Naive thymus-derived CD8-positive, alpha-beta T cell (primary cell): ENCODE results near the gene UGT8. TPM values are rescaled to one million over a fixed set of nuclear protein-coding genes. Genes with fewer than 3 reads are reported as not detected.
"Not testable (repeated sequence)": the region's sequence is repeated elsewhere in the genome, so short reads cannot be mapped to it uniquely, and the experiment has no call there.

Source experiments
- ATAC-seq, 2 donors: fragments of 150-1000 bp; cut with Tn5 transposase in 1 of 2; sonication (Bioruptor Pico), chemical (Tn5 transposase) in 1 of 2; 1 replicate in 1 of 2; 2 replicates in 1 of 2; pipeline ENCODE4 v1.10.0; 2021; ENCODE audit warnings: mild to moderate bottlenecking in 2 of 2, moderate library complexity in 2 of 2
- POLR2A ChIA-PET: fragments of 350-600 bp; sonication (Branson Sonifier 250); formaldehyde crosslinking; loops from one replicate; lab custom pipeline; 2021; ENCODE audit warnings: antibody characterized with exemption; lab: Charles Lee
- DNase-seq, 10 donors: peaks; one replicate each; pipeline versions ENCODE4 v3.0.0 to v3.0.0-alpha.2; 2020 to 2022
- H3K27ac Mint-ChIP-seq, 10 donors: one replicate each; pipeline ENCODE4 v1.8.0; 2020 to 2022; ENCODE audit warnings: mild to moderate bottlenecking in 10 of 10, mixed read lengths in 10 of 10, moderate library complexity in 4 of 10, inconsistent platforms in 1 of 10
- H3K27me3 Mint-ChIP-seq, 5 donors: one replicate each; pipeline ENCODE4 v1.8.0; 2021 to 2022; ENCODE audit warnings: mixed read lengths in 5 of 5
- H3K36me3 Mint-ChIP-seq, 3 donors: one replicate each; pipeline ENCODE4 v1.8.0; 2020 to 2022; ENCODE audit warnings: mixed read lengths in 3 of 3, mild to moderate bottlenecking in 2 of 3, inconsistent platforms in 1 of 3
- H3K4me1 Mint-ChIP-seq, 4 donors: one replicate each; pipeline ENCODE4 v1.8.0; 2021 to 2022; ENCODE audit warnings: mixed read lengths in 4 of 4
- H3K4me3 Mint-ChIP-seq, 10 donors: one replicate each; pipeline ENCODE4 v1.8.0; 2020 to 2022; ENCODE audit warnings: mild to moderate bottlenecking in 10 of 10, mixed read lengths in 10 of 10, moderate library complexity in 6 of 10, inconsistent platforms in 1 of 10
- H3K9me3 Mint-ChIP-seq, 9 donors: one replicate each; pipeline ENCODE4 v1.8.0; 2020 to 2022; ENCODE audit warnings: mixed read lengths in 9 of 9, mild to moderate bottlenecking in 3 of 9, inconsistent platforms in 1 of 9, moderate library complexity in 1 of 9
- polyA plus RNA-seq, 3 donors: library from polyadenylated mRNA; unstranded; fragments of 300-500 nt; fragmentation: Illumina TruSeq; gene quantifications; one replicate each; pipeline ENCODE4 v1.2.3, GENCODE V29; 2021
- total RNA-seq, 8 experiments: library from RNA in 2 of 8; stranded (reverse) in 2 of 8; gene quantifications; one replicate each; pipeline ENCODE4 v1.2.3 and lab custom pipeline; 2021 to 2026

Gene UGT8
- total and polyA plus RNA-seq, 5 experiments from 2014 or later: 0.60 to 0.93 TPM; not detected in 3

DNA sequence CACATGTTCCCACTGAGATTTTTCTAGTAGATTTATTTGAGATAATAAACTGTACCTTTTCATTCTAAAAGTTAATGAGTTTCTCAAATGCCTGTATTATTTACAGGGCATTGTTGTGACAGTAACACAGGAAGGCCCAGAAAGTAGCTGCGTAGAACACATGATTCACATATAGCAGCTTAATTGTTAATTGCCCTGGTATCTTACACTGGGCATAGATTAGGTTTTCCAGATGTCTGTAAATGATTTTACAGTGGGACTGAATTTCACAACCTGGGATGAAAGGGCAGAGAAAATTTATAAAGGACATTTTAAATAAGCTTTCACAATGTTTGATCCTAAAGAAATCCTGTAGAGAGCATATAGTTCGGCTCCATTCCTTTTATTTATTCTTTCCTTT, 27.6 kb downstream of the UGT8 start:
- H3K36me3 Mint-ChIP-seq: no peaks in the 10 kb centered on the region
- POLR2A ChIA-PET: no interaction called here

DNA sequence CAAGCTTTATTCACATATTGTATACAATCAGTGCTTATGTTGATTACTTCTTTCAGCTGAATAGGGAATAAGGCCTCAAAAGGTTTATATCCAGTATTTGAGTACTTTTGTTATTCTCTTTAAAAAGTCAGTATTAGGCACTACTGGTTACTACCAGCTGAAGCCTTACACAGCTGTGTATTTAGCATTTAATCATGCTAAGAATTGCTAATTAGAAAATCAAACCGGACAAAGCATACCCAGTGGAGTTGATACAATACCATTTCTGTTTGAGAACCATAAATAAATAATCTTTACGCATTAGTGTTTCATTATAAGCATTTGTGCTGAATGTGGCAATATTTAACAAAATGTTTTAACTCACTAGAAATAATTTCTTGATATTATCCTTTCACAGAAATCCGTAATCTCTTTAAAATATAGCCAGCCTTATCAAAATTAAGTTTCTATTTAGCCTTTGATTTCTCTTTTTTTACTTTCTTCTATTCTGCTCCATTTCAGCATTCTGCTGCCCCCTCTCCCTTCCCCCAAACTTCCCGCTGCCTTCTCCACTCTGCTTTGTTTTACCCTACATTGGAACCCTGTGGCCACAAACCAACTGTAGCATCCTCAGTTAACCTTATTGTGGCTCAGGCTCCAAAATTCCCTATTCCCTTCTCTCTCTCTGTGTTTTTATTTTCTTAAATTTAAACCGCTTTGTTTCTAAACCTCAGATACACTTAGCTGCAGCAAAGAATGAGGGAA, 37.8 kb downstream of the UGT8 start:
- H3K36me3 Mint-ChIP-seq: no peaks in the 10 kb centered on the region
- H3K27ac Mint-ChIP-seq: no peak overlapping the region
- H3K4me1 Mint-ChIP-seq: peaks cover 0 to 3% (median 0%) of the 10 kb centered on the region in 4 donors
- peaks cover 0 to 12% (median 6%) of the 10 kb centered on the region in 5 donors for H3K27me3 Mint-ChIP-seq
- ATAC-seq: no peak
- POLR2A ChIA-PET: no interaction called here
- no peak overlapping the region for H3K4me3 Mint-ChIP-seq
- no peaks in the 10 kb centered on the region for H3K9me3 Mint-ChIP-seq
- no peak for DNase-seq

More for the DNA sequence above, 27.6 kb downstream of the UGT8 start:
- Mint-ChIP-seq H3K4me3 (no peak overlapping the region), H3K9me3 (peaks cover 0 to 6% (median 0%) of the 10 kb centered on the region in 9 donors), H3K27me3 (peaks cover 0 to 10% (median 4%) of the 10 kb centered on the region in 5 donors), H3K4me1 (no peaks in the 10 kb centered on the region), H3K27ac (no peak overlapping the region)
- DNase-seq (no peak), ATAC-seq (no peak)

DNA sequence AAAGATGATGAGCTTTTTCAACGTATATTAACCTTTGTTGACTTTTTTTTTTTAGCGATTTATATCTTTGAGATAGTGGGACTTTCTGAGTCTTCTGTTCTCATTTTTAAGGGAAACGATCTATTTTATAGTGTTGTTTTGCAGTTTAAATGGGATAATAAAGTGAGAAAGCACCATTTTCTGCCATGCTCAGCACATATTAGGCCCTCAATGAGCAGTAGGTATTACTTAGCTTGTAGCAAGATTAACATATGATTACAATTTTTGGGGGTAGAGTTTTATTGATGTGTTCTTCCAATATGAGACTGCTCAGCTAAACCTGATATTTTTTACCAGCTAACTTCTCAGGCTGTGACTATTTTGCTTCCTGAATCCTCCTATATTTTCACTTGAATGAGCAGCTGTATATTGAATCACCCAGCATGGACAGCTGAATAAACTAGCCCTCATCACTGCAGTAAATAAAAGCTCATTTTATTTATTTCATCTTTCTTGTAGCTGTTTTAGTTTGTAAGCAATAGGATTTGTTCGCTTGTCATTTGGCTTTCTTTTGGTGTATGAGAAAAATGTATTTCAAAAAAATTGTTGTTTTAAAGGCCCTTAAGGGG, 43.7 kb downstream of the UGT8 start:
- Mint-ChIP-seq H3K4me1 (no peaks in the 10 kb centered on the region), H3K9me3 (no peaks in the 10 kb centered on the region), H3K36me3 (no peaks in the 10 kb centered on the region), H3K4me3 (no peak overlapping the region), H3K27me3 (peaks cover 0 to 9% (median 3%) of the 10 kb centered on the region in 5 donors), H3K27ac (no peak overlapping the region)
- ATAC-seq (no peak), DNase-seq (no peak)
- POLR2A ChIA-PET: no interaction called here

DNA sequence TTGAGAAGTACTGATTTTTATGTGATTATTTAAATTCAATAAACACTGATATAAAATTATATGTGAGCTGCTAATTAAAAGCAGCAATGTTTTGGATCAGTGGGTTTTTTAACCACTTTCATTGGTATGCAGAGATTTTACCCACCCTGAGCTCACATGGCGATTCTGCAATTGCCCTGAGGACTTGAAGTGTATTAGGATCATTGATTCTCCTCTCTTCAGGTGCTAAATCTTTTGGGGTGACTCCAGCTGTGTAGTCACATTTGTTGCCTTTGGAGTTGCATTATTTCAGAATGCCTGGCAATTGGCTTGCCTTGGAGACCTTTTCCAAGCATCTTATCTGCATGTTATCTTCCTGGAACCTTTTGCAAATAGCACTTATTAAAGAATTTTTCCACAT, 51.3 kb downstream of the UGT8 start:
- no peak for DNase-seq
- no peak for ATAC-seq
- Mint-ChIP-seq H3K4me1 (no peaks in the 10 kb centered on the region), H3K36me3 (no peaks in the 10 kb centered on the region), H3K4me3 (no peak overlapping the region), H3K27ac (no peak overlapping the region), H3K9me3 (no peaks in the 10 kb centered on the region), H3K27me3 (peaks cover 0 to 11% (median 5%) of the 10 kb centered on the region in 5 donors)
- POLR2A ChIA-PET: no interaction called here

DNA sequence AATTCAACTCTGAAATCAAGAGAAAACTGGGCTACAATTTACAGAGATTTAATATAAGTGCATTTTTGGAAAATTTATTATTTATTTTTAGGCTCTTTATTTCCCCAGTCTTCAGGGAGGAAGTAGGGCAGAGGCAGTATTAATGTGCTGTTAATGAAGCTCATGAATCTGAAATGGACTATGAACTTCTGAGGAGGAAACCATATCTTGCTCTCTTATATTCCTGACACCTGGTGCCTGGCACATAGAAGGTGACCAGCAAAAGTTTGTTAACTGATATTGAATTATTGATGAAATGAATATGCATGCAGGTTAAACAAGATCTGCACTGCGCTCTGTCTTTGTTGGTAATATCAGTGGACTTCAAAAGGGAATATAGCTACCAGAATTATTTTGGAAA, 55.1 kb downstream of the UGT8 start:
- Mint-ChIP-seq H3K27me3 (peaks cover 4 to 11% (median 5%) of the 10 kb centered on the region in 5 donors), H3K36me3 (no peaks in the 10 kb centered on the region), H3K9me3 (no peaks in the 10 kb centered on the region), H3K4me1 (no peaks in the 10 kb centered on the region), H3K4me3 (no peak overlapping the region), H3K27ac (no peak overlapping the region)
- POLR2A ChIA-PET: no interaction called here
- ATAC-seq (no peak), DNase-seq (no peak)

DNA sequence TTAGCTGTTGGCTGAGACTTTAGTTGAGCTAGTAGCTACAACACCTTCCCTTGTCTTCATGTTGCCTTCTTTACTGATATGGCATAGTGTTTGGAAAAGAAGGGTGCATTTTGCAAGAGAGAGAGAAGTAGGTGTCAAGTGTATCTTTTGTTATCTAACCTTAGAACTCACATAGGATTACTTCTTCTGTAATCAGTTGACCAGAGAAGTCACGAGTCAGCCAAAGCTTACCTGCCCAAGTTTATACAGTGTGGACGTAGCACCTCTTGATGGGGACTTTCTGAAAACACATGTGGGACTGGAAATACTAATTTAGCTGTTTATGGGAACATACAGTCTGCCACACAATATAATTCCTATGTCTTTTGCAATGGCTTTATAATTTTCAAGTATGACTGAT, 56.0 kb downstream of the UGT8 start:
- peaks cover 6 to 18% (median 7%) of the 10 kb centered on the region in 5 donors for H3K27me3 Mint-ChIP-seq
- no peaks in the 10 kb centered on the region for H3K36me3 Mint-ChIP-seq
- H3K4me3 Mint-ChIP-seq: no peak overlapping the region
- no peaks in the 10 kb centered on the region for H3K9me3 Mint-ChIP-seq
- DNase-seq: no peak
- H3K4me1 Mint-ChIP-seq: no peaks in the 10 kb centered on the region
- ATAC-seq: no peak
- POLR2A ChIA-PET: no interaction called here
- no peak overlapping the region for H3K27ac Mint-ChIP-seq

DNA sequence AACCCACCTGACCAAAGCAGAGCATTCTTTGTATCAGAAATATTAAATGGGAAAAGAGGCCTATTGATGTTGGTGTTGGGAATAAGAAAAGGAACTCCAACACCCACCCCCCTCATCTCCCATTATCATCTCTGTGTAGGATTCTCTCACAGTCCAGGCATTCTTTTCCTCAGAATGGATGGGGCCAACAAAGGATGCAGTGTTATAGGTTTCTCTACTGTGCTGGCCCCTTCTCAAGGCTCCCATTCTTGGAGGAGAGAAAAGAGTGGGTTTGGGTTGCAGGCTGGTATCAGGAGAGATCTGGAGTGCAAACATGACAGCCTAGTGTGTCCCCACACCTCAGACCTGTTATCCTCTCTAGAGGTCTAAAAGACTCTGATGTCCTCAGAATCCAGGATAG, 59.6 kb downstream of the UGT8 start:
- Mint-ChIP-seq H3K4me1 (no peaks in the 10 kb centered on the region), H3K9me3 (no peaks in the 10 kb centered on the region), H3K27ac (no peak overlapping the region), H3K27me3 (peaks cover 3 to 19% (median 6%) of the 10 kb centered on the region in 5 donors), H3K4me3 (no peak overlapping the region), H3K36me3 (no peaks in the 10 kb centered on the region)
- ATAC-seq (no peak), DNase-seq (no peak)
- POLR2A ChIA-PET: no interaction called here

DNA sequence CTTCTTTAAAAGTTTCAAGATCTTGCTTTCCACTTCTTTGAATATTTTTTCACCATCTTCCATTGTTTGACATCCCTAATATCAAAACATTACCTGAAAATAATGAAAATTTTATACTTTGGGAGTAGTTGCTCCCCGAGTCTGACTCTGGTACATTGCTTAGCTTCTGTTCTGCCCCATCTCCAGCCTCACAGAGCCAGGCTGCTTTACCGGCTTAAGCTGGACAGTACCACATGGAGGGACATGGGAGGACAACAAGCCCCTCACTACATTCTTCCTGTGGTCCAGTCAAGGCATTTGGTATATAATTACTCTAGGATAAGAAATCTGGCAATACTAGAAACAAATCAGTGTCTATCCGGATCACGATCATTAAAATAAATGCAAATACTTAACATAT, 60.2 kb downstream of the UGT8 start:
- Mint-ChIP-seq H3K27me3 (peaks cover 3 to 19% (median 7%) of the 10 kb centered on the region in 5 donors), H3K4me1 (no peaks in the 10 kb centered on the region), H3K4me3 (no peak overlapping the region), H3K27ac (no peak overlapping the region), H3K36me3 (no peaks in the 10 kb centered on the region), H3K9me3 (no peaks in the 10 kb centered on the region)
- DNase-seq: no peak
- POLR2A ChIA-PET: no interaction called here
- ATAC-seq: no peak

DNA sequence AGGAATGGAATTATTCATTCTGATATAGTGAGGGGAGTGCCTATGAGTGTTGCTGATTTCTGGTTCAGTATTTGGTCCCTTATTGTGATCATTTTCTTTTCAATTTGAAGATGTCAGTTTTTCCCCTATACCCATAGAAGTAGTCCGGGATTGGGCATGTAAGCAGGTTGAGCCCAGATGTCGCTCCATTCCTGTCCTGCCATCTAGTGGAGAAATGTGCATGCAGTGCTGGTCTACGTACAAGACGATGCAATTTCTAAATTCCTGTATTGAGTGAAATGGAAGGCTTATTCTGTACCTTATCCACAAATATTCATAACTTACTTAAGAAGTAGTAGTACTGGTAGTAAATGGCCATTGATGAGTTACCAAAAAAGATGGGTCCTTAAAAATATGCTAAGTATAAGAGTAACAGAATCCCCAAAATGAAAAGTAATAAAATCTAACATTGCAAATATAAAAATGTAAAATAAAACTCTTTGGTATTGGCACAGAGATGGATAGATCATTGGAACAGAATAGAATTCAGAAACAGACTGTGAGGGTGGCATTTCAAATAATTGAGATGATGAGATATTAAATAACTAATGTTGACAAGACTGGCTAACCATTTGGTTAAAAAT, 60.9 kb downstream of the UGT8 start:
- peak; percentile 40 to 44 for ATAC-seq
- no peaks in the 10 kb centered on the region for H3K4me1 Mint-ChIP-seq
- no peaks in the 10 kb centered on the region for H3K9me3 Mint-ChIP-seq
- peak in 7 of 10 donors; percentile 3 to 32 (median 5) for DNase-seq
- peaks cover 3 to 19% (median 7%) of the 10 kb centered on the region in 5 donors for H3K27me3 Mint-ChIP-seq
- no peaks in the 10 kb centered on the region for H3K36me3 Mint-ChIP-seq
- H3K4me3 Mint-ChIP-seq: no peak overlapping the region
- POLR2A ChIA-PET: no interaction called here
- no peak overlapping the region for H3K27ac Mint-ChIP-seq

DNA sequence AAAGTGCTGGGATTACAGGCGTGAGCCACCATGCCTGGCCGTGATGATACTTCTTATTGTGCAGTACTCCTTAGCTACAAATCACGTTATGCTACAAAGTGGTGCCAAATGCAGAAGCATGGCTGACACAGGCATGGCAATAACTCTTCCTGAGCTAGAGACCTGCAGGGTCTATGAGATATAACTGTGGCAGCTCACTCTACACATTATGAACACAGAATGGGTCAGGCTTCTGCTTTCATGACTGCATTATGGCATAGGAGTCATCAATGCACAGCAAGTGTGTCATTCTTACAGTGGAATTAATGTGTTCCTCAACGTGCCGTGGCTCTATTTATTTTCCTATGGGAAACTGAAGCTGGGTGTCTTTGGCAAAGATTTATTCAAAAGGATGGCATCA, 64.5 kb downstream of the UGT8 start:
- Mint-ChIP-seq H3K27ac (no peak overlapping the region), H3K27me3 (peaks cover 8 to 25% (median 12%) of the 10 kb centered on the region in 5 donors), H3K36me3 (no peaks in the 10 kb centered on the region), H3K4me3 (no peak overlapping the region), H3K4me1 (no peaks in the 10 kb centered on the region), H3K9me3 (no peaks in the 10 kb centered on the region)
- POLR2A ChIA-PET: no interaction called here
- DNase-seq: no peak
- no peak for ATAC-seq

DNA sequence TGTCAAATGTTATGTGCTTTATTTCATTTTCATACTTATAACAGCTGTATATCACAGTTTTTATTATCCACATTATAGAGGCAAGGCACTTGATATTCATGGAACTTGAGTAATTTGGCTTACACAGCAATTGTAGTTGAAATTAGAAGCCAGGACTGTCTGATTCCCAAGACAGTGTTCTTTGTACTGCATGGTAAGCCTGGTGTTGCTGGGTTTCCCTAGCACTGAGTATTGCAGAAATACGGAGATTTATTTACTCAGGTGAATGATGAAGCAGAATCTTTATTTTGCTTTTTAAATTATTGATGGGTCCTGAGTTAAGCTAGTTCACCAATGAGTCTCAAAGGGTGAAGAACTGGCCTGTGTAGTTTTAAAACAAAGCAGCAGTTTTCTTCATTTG, 70.0 kb downstream of the UGT8 start:
- H3K4me3 Mint-ChIP-seq: no peak overlapping the region
- H3K4me1 Mint-ChIP-seq: no peaks in the 10 kb centered on the region
- ATAC-seq (no peak), DNase-seq (no peak)
- peaks cover 2 to 16% (median 9%) of the 10 kb centered on the region in 5 donors for H3K27me3 Mint-ChIP-seq
- no peak overlapping the region for H3K27ac Mint-ChIP-seq
- POLR2A ChIA-PET: no interaction called here
- H3K36me3 Mint-ChIP-seq: no peaks in the 10 kb centered on the region
- H3K9me3 Mint-ChIP-seq: no peaks in the 10 kb centered on the region

DNA sequence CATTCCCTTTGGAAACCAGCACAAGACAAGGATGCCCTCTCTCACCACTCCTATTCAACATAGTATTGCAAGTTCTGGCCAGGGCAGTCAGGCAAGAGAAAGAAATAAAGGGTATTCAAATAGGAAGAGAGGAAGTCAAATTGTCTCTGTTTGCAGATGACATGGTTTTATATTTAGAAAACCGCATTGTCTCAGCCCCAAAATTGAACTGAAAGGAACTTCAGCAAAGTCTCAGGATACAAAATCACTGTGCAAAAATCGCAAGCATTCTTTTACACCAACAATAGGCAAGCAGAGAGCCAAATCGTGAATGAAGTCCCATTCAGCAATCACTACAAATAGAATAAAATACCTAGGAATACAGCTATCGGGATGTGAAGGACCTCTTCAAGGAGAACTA, 72.1 kb downstream of the UGT8 start:
- H3K4me3 Mint-ChIP-seq, H3K36me3 Mint-ChIP-seq, ATAC-seq, DNase-seq, H3K9me3 Mint-ChIP-seq, H3K27ac Mint-ChIP-seq, POLR2A ChIA-PET, H3K4me1 Mint-ChIP-seq: not testable (repeated sequence)
- peaks cover 4 to 16% (median 9%) of the 10 kb centered on the region in 5 donors for H3K27me3 Mint-ChIP-seq

DNA sequence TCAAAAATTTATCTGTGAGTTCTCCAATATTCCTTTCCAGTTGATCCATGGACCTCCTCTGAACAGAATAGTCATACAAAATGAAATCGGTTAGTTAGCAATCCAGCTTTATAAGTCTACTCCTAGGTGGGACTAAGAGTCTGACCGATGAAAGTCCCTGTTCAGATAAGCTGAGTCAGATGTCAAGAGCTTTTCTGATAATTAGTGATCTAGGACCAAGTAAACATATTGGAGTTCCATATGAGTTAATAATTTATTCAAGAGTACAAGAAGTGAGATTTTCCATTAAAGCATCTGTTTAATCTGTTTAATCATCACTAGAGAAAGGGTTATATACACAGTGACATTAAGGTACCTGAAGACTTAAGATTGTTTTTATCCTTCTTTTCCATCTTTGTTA, 74.7 kb downstream of the UGT8 start:
- H3K4me3 Mint-ChIP-seq: no peak overlapping the region
- H3K4me1 Mint-ChIP-seq: no peaks in the 10 kb centered on the region
- H3K9me3 Mint-ChIP-seq: no peaks in the 10 kb centered on the region
- no peak overlapping the region for H3K27ac Mint-ChIP-seq
- DNase-seq (no peak), ATAC-seq (no peak)
- POLR2A ChIA-PET: no interaction called here
- H3K27me3 Mint-ChIP-seq: peaks cover 0 to 15% (median 4%) of the 10 kb centered on the region in 5 donors
- no peaks in the 10 kb centered on the region for H3K36me3 Mint-ChIP-seq
